Urinary bladder (tissue), 4 donors: ENCODE measurements around the gene NRXN3. TPM values are rescaled to one million over a fixed set of nuclear protein-coding genes. Genes with fewer than 3 reads are reported as not detected.

ENCODE experiments used
- DNase-seq: peaks from one replicate; pipeline ENCODE4 v3.0.0-alpha.2; 2015; ENCODE audit errors: extremely low spot score
- H3K27ac ChIP-seq: one replicate; pipeline ENCODE4 v1.5.1; 2013; ENCODE audit warnings: low read depth, mild to moderate bottlenecking, moderate library complexity
- H3K36me3 ChIP-seq: one replicate; pipeline ENCODE4 v1.6.1; 2013; ENCODE audit warnings: mild to moderate bottlenecking, moderate library complexity; ENCODE audit not compliant: insufficient read depth
- H3K4me1 ChIP-seq: one replicate; pipeline ENCODE4 v1.6.1; 2013; ENCODE audit warnings: mild to moderate bottlenecking, moderate library complexity; ENCODE audit not compliant: insufficient read depth
- H3K4me3 ChIP-seq: one replicate; pipeline ENCODE4 v1.5.1; 2013; ENCODE audit warnings: low read depth, low read length
- WGBS: extraction: QIAGEN DNeasy Blood & Tissue Kit; methylation state at CpG from one replicate; pipeline ENCODE4 v1.1.7; 2013; 5-methylcytosine and 5-hydroxymethylcytosine counted together
- polyA plus RNA-seq: library from polyadenylated mRNA; stranded (reverse); fragments of 200-250 nt; gene quantifications from one replicate; pipeline ENCODE4 v1.2.3, GENCODE V29; 2013
- total RNA-seq: library from RNA; depleted of rRNA; stranded (reverse); fragments of >200 nt; gene quantifications from one replicate; pipeline ENCODE4 v1.2.3, GENCODE V29; 2014
- donor health status: healthy with polysubstance abuse.
- donor health status: healthy.

Gene NRXN3
- total and polyA plus RNA-seq, 2 donors = 3.9 to 6.7 TPM

- Histone ChIP-seq H3K4me3 (no peak overlapping the region), H3K4me1 (no peaks in the 10 kb centered on the region), H3K36me3 (no peaks in the 10 kb centered on the region), H3K27ac (no peak overlapping the region)
- DNase-seq = no peak
- 87% methylated on average over 3 of the region's 3 CpGs for WGBS
Measured at GRCh38 chr14:79363291-79363690, 1193.1 kb downstream of the NRXN3 start.

- Histone ChIP-seq H3K36me3 (no peaks in the 10 kb centered on the region), H3K27ac (no peak overlapping the region), H3K4me3 (no peak overlapping the region), H3K4me1 (no peaks in the 10 kb centered on the region)
- no peak for DNase-seq
- 50% methylated on average over 10 of the region's 10 CpGs for WGBS
Measured at GRCh38 chr14:79369359-79370332, 1199.5 kb downstream of the NRXN3 start.

GRCh38 chr14:79370969-79371368 lies 1200.8 kb downstream of the NRXN3 start:
- Histone ChIP-seq H3K4me1 (no peaks in the 10 kb centered on the region), H3K4me3 (no peak overlapping the region), H3K27ac (no peak overlapping the region), H3K36me3 (no peaks in the 10 kb centered on the region)
- no peak for DNase-seq
- WGBS = 94% methylated on average over 1 of the region's 1 CpG

GRCh38 chr14:79373451-79373850 lies 1203.3 kb downstream of the NRXN3 start:
- DNase-seq = no peak
- H3K4me3 ChIP-seq = no peak overlapping the region
- no peaks in the 10 kb centered on the region for H3K4me1 ChIP-seq
- no peaks in the 10 kb centered on the region for H3K36me3 ChIP-seq
- 83% methylated on average over 6 of the region's 6 CpGs for WGBS
- no peak overlapping the region for H3K27ac ChIP-seq

- 64% methylated on average over 7 of the region's 7 CpGs for WGBS
- H3K4me1 ChIP-seq = no peaks in the 10 kb centered on the region
- H3K4me3 ChIP-seq = no peak overlapping the region
- no peak overlapping the region for H3K27ac ChIP-seq
- DNase-seq = no peak
- H3K36me3 ChIP-seq = no peaks in the 10 kb centered on the region
Measured at GRCh38 chr14:79375356-79375755, 1205.2 kb downstream of the NRXN3 start.

- H3K27ac ChIP-seq = no peak overlapping the region
- 48% methylated on average over 1 of the region's 1 CpG for WGBS
- H3K36me3 ChIP-seq = no peaks in the 10 kb centered on the region
- no peak for DNase-seq
- H3K4me1 ChIP-seq = no peaks in the 10 kb centered on the region
- no peak overlapping the region for H3K4me3 ChIP-seq
Measured at GRCh38 chr14:79376557-79376956, 1206.4 kb downstream of the NRXN3 start.

- H3K36me3 ChIP-seq = no peaks in the 10 kb centered on the region
- no peaks in the 10 kb centered on the region for H3K4me1 ChIP-seq
- no peak overlapping the region for H3K4me3 ChIP-seq
- DNase-seq = no peak
- H3K27ac ChIP-seq = no peak overlapping the region
- WGBS = 52% methylated on average over 2 of the region's 2 CpGs
Measured at GRCh38 chr14:79378020-79378419, 1207.8 kb downstream of the NRXN3 start.

- no peak for DNase-seq
- no peak overlapping the region for H3K27ac ChIP-seq
- 89% methylated on average over 5 of the region's 5 CpGs for WGBS
- H3K4me1 ChIP-seq = no peaks in the 10 kb centered on the region
- no peak overlapping the region for H3K4me3 ChIP-seq
- H3K36me3 ChIP-seq = no peaks in the 10 kb centered on the region
Measured at GRCh38 chr14:79379266-79379665, 1209.1 kb downstream of the NRXN3 start.

GRCh38 chr14:79383031-79383430 lies 1212.9 kb downstream of the NRXN3 start:
- H3K4me3 ChIP-seq = no peak overlapping the region
- H3K27ac ChIP-seq = no peak overlapping the region
- no peaks in the 10 kb centered on the region for H3K36me3 ChIP-seq
- no peak for DNase-seq
- no peaks in the 10 kb centered on the region for H3K4me1 ChIP-seq

- no peak for DNase-seq
- no peak overlapping the region for H3K27ac ChIP-seq
- no peaks in the 10 kb centered on the region for H3K36me3 ChIP-seq
- no peaks in the 10 kb centered on the region for H3K4me1 ChIP-seq
- WGBS = 29% methylated on average over 2 of the region's 2 CpGs
- H3K4me3 ChIP-seq = no peak overlapping the region
Measured at GRCh38 chr14:79383475-79383874, 1213.3 kb downstream of the NRXN3 start.

- H3K27ac ChIP-seq = no peak overlapping the region
- DNase-seq = no peak
- no peaks in the 10 kb centered on the region for H3K4me1 ChIP-seq
- no peak overlapping the region for H3K4me3 ChIP-seq
- no peaks in the 10 kb centered on the region for H3K36me3 ChIP-seq
Measured at GRCh38 chr14:79395061-79395460, 1224.9 kb downstream of the NRXN3 start.

GRCh38 chr14:79404874-79405511 lies 1234.8 kb downstream of the NRXN3 start:
- no peak for DNase-seq
- 71% methylated on average over 6 of the region's 6 CpGs for WGBS
- H3K4me3 ChIP-seq = no peak overlapping the region
- no peak overlapping the region for H3K27ac ChIP-seq
- no peaks in the 10 kb centered on the region for H3K4me1 ChIP-seq
- no peaks in the 10 kb centered on the region for H3K36me3 ChIP-seq

GRCh38 chr14:79405512-79405910 lies 1235.3 kb downstream of the NRXN3 start:
- H3K36me3 ChIP-seq = no peaks in the 10 kb centered on the region
- H3K4me1 ChIP-seq = no peaks in the 10 kb centered on the region
- no peak for DNase-seq
- WGBS = 70% methylated on average over 2 of the region's 2 CpGs
- no peak overlapping the region for H3K27ac ChIP-seq
- H3K4me3 ChIP-seq = no peak overlapping the region

- no peak overlapping the region for H3K4me3 ChIP-seq
- no peak for DNase-seq
Measured at GRCh38 chr14:79407572-79407971, 1237.4 kb downstream of the NRXN3 start.

More at GRCh38 chr14:79407572-79407971, 1237.4 kb downstream of the NRXN3 start:
- Histone ChIP-seq H3K27ac (no peak overlapping the region), H3K4me1 (no peaks in the 10 kb centered on the region), H3K36me3 (no peaks in the 10 kb centered on the region)
- 80% methylated on average over 2 of the region's 2 CpGs for WGBS
